Activated CD4-positive, alpha-beta T cell treated with anti-CD3 and anti-CD28 coated beads, Interleukin-10, Interleukin-2, amounts not matched to agents 100 ng/mL and 50 ng/mL, durations not matched to agents 16 hours and 8 hours (primary cell): ENCODE results near the gene RNASE9.
"Not testable (repeated sequence)": the region's sequence is repeated elsewhere in the genome, so short reads cannot be mapped to it uniquely, and the experiment has no call there.

ENCODE experiments used
- DNase-seq: peaks from one replicate; pipeline ENCODE4 v3.0.0-alpha.2; 2020

The RNASE9 gene

DNA sequence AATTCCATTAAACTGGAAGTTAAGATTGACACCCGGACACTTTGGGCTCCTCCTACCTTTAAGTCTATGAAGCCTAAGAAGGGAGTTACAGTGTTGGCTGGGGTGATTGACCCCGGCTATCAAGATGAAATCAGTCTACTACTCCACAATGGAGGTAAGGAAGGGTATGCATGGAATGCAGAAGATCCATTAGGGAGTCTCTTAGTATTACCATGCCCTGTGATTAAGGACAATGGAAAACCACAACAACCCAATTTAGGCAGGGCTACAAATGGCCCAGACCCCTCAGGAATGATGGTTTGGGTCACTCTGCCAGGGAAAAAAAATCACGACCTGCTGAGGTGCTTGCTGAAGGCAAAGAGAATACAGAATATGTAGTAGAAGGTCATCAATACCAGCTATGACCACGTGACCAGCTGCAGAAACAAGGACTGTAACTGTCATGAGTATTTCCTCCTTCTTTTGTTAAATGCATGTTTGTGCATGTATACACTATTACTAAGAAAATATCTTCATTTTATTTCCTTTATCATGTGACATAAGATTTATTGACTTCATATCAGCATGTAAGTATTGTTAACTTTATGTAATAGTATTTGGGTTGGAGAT, 11.6 kb upstream of the RNASE9 start:
- DNase-seq = not testable (repeated sequence)

DNA sequence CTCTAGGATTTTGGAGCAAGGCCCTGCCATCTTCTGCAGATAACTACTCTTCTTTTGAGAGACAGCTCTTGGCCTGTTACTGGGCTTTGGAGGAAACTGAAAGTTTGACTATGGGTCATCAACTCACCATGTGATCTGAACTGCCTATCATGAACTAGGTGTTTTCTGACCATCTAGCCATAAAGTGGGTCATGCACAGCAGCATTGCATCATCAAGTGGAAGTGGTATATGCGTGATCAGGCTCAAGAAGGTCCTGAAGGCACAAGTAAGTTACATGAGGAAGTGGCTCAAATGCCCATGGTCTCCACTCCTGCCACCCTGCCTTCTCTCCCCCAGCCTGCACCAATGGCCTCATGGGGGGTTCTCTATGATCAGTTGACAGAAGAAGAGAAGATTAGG, 9.9 kb upstream of the RNASE9 start:
- peak; percentile 14 for DNase-seq

DNA sequence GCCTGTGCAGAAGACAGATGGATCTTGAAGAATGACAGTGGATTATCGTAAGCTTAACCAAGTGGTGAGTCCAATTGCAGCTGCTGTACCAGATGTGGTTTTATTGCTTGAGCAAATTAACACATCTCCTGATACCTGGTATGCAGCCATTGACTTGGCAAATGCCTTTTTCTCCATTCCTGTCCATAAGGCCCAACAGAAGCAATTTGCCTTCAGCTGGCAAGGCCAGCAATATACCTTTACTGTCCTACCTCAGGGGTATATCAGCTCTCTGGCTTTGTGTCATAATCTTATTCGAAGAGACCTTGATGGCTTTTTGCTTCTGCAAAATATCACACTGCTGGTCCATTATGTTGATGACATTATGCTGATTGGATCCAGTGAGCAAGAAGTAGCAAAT, 9.0 kb upstream of the RNASE9 start:
- not testable (repeated sequence) for DNase-seq

DNA sequence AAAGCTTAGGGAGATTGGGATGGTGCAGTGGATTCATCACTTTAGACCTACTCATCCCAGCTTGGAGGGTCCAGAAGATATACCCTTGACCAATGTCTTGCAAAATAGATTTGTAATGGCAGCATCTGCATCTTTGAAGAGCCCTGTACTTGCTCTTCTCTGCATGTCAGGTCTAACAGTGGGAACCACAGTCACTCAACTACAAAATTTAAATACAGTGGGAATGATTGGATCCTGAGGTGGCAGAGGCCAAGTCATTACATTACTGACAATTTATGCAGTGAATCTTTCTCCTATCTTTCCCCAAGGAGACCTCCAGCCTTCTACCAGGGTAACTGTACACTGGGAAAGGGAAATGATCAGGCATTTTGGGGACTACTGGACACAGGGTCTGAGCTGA, 8.2 kb upstream of the RNASE9 start:
- DNase-seq = no peak

DNA sequence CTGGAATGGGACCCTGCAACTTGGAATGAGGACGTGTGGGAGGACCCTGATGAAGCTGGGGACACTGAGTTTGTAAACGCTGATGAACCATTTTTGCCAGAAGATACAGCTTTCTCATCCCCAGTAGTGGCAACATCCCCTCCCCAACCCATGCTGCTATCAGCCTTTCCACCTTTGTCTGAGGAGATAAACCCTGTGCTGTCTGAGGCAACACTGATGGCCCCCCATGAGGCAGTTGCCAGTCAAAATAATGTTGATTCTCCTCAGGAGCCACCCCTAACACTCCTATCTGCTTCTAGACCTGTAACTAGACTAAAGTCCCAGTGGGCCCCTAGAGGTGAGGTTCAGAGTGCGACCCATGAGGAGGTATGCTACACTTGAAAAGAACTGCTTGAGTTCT, 7.5 kb upstream of the RNASE9 start:
- no peak for DNase-seq

DNA sequence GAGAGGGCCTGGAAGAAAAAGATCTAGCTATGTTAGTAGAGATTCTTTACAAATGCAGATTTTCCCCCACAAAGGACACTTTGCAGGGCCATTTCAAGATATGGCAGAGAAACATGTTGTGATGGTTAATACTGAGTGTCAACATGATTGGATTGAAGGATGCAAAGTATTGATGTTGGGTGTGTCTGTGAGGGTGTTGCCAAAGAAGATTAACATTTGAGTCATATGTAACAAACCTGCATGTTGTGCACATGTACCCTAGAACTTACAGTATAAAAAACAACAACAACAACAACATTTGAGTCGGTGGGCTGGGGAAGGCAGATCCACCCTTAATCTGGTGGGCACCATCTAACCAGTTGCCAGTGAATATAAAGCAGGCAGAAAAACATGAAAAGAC, 6.4 kb upstream of the RNASE9 start:
- not testable (repeated sequence) for DNase-seq

DNA sequence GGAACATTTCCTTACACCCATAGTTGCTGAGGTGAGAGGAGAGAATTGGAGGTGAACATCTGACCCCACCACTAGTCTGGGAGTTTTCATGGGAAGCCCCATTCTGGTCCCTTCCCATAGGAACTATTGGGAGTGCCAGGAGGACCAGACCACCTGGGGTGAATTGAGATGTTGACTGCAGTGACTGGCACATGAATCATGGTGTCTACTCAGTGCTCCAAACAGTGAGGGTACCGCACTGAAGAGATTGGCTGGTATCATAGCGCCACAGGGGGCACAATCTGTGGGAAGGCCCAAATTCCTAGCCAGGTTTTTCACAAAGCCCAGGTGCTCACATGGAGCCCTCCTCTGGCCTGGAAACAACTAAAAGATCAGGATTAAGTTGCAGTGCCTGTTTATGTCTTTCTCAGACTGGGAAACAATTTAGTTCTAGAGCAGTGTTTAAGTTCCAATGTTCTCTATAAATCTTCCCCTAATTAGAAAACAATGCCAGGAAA, 3.7 kb upstream of the RNASE9 start:
- DNase-seq = no peak

- no peak for DNase-seq
Measured at GRCh38 chr14:20563971-20564370, 3.1 kb upstream of the RNASE9 start.

DNA sequence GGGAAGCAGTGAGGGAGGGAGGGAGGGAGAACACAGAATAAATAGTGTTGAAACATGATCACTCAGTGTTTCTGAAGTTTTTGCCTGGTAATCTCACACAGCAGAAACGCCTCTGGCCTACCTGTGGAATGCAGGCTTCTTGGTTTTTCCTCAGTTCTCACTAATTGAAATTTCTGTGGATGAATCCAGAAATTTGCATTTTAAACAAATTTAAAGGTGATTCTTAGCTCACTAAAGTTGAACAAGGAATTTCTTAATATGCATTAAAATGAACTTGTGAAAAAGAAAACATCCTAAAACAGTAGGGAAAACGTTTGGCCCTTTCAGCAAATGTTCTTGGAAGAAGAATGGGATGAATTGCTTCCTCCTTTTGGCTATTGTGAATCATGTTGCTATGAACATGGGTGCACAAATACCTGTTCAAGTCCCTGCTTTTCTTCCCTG, 1.4 kb downstream of the RNASE9 start:
- DNase-seq = no peak

DNA sequence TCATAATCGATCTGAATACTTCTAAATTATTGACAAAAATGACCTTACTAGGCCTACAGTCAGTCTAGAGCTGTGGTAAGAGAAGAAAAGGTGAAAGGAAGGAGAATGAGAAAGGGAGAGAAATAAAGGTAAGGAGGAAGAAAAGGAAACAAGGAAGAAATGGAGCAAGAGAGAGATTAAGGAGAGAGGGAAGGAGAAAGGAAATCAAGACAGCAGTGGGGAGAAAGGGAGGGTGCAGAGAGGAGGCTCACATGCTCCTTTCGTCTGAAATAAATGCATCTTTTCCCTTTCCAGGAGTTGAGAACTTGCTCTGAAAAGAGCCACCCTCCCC, 3.7 kb downstream of the RNASE9 start:
- DNase-seq = no peak

- DNase-seq = no peak
Measured at GRCh38 chr14:20556500-20557211, 4.2 kb downstream of the RNASE9 start.

- DNase-seq = no peak
Measured at GRCh38 chr14:20555845-20556244, 5.0 kb downstream of the RNASE9 start.

DNA sequence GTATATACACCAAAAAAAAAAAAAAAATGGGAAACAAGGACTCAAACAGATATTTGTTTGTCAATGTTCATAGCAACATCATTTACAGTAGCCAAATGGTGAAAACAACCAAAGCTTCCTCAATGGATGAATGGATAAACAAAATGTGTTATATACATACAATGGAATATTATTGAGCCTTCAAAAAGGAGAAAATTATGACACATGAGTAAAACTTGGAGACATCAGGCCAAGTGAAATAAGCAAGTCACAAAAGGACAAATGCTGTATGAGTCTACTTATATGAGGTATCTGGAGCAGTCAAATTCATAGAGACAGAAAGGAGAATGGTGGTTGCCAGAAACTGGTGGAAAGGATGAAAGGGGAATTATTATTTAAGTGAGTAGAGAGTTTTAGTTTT, 7.8 kb downstream of the RNASE9 start:
- DNase-seq = no peak

DNA sequence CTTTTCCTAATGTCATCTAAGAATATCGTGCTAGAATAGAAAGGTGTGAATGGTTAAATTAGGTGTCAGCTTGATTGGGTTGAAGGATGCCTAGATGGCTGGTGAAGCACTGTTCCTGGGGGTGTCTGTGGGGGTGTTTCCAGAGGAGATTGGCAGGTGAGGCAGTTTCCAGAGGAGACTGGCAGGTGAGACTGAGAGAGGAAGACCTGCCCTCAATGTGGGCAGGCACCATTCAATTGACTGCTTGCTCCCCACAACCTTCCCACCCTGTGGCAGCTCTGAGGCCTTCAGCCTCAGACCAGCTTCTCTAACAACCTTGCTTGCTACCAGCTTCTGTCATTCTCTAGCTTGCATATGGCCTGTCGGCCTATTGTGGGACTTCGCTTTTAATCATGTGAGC, 9.2 kb downstream of the RNASE9 start:
- no peak for DNase-seq

- DNase-seq = no peak
Measured at GRCh38 chr14:20550926-20551325, 9.9 kb downstream of the RNASE9 start.

DNA sequence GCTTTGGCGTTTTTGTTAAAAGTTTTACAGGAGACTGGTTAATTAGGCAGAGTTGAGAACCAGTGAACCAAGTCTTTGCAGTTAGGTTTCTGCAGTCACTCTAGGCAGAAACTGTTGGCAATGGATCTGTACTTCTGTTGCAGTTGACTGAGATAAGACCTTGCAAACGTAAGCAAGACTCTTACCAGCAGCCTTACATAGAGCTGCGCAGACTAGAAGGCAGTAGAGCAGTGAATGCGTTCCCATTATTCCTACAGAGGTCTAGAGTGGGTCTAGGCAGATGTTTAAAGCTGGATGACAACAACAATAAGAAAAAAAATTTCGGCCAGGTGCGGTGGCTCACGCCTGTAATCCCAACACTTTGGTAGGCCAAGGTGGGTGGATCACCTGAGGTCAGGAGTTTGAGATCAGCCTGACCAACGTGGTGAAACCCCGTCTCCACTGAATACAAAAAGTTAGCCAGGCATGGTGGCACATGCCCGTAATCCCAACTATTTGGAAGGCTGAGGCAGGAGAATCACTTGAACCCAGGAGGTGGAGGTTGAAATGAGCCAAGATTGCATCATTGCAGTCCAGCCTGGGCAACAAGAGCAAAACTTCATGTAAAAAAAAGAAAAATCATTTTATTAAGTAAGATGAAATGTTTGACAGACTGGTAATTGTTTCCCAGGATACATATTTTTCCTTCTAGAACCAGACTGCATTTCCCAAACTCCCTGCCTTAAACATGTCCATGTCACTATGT, 12.3 kb downstream of the RNASE9 start:
- no peak for DNase-seq

DNA sequence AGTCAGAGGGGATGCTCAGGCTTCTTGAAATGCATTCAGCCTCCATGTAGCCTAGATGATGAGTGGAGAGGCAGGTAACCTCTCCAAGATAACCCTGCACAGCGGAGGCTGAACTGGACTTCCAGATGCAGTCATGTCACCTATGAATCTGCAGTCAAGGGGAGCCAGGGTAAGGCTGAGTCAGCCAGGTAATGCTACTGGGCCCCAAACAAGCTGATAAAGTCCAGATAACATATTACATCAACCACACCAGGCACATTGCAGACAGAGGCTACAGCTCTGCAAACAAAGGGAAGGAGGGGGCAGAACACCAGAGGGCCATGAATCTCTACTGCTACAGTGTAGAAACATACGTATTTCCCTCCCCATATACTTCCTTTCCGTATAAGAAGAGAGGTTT, 14.0 kb downstream of the RNASE9 start:
- DNase-seq = no peak

DNA sequence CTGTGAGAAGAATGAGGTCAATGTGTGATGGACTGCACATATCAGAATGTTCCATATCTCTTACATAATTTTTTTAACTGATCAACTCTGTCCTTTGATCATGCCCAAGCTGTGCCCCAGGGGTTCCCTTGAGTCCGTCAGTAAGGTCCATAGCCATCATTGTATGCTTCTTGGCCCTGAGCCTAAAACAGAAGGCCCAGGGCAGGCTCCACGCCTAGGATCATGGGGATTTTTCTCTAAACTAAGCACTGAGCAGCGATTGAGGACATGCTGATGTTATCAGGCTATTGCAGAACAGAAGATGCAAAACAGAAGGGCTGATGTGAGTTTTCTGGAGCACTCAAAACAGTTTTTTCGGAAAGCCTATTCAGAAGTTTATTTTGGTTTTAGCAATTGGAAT, 20.9 kb downstream of the RNASE9 start:
- DNase-seq = no peak

- DNase-seq = peak; percentile 75
Measured at GRCh38 chr14:20530771-20531571, 29.9 kb downstream of the RNASE9 start.

DNA sequence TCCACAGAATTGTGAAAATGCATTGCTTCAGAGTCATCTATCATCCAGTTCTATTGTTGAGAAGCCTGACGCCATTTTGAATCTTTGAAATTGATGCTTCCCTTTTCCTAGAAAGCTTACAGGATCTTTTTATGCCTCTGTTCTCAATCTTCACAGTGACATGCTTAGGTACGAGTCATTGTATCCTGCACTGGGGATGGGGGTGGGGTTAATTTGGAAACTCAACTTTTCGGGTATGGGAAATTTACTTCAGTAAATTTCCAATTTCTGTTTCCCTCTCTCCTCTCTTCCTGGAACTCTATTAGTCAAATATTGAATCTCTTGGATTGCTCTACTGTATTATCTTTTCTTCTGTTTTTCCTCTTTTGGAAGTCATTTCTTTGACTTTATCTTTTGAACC, 31.0 kb downstream of the RNASE9 start:
- DNase-seq = no peak

- no peak for DNase-seq
Measured at GRCh38 chr14:20524027-20524426, 36.8 kb downstream of the RNASE9 start.

GRCh38 chr14:20522332-20522731, 38.5 kb downstream of the RNASE9 start:
- DNase-seq = no peak

DNA sequence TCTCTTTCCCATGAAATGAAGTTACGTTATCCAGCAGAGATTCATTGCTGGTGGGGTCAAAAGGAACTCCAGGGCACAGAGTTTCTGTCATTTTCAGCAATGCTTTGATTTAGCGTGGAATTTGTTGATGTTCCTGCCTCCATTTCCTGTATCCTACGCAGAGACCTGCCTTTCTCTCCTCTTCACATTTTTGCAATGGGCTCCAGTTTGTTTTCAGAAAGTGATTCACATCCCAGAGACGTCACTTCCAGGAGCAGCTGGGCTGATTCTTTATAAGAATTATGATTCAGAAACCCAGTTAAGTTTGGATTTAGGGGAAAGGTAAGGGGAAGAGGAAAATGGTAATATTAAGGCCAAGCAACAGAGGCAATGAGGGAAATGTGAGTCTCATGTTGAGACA, 43.9 kb downstream of the RNASE9 start:
- no peak for DNase-seq
